ENCODE results near the gene SETBP1. TPM values are rescaled to one million over a fixed set of nuclear protein-coding genes. Genes with fewer than 3 reads are reported as not detected.
A peak's percentile ranks its signal among the peaks of the same experiment; 100 is the strongest.

The SETBP1 gene
- total RNA-seq, 1 donor from 2014 or later, result 131 TPM

DNA sequence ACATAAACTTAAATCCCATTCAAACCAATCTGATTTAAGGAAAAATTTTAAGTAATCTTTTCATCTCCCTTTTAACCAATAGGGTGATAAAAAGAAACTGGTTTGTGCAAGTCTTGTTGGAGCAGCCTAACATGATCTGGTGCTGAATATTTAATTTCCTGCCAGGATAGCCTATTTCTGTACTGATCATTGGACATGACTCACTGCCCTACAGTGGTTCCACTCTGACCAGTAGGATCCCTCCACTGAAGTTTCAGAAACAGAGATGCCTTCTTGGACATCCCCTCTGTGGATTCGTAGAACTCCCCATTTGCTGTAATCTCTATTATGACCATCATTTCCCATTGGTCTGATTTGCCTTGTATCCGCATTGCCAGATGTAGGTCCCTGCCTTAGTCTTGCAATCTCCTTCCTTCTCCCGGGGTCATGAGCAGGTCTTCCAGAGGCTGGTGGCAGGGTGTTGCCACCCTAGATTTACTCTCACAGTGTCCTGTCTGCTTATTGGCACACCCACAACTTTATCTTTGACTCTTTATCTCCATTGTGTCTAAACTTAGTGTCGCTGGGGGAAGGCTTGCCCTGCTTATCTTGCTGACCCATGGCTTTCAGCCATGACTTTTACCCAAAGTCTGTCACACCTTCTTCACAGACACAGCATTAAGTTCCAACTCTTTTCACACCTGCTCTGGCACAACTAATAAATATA is 12.3 kb upstream of the SETBP1 start:
- Mint-ChIP-seq H3K27ac (ENCODE audit: unreplicated experiment) (no peak overlapping the region), H3K36me3 (ENCODE audit: low read depth, unreplicated experiment) (no peaks in the 10 kb centered on the region), H3K9me3 (ENCODE audit: unreplicated experiment) (no peaks in the 10 kb centered on the region), H3K4me1 (ENCODE audit: unreplicated experiment) (peaks cover 15% of the 10 kb centered on the region), H3K4me3 (ENCODE audit: unreplicated experiment) (no peak overlapping the region), H3K27me3 (ENCODE audit: unreplicated experiment) (no peaks in the 10 kb centered on the region)
- TF ChIP-seq, protein P1, sequence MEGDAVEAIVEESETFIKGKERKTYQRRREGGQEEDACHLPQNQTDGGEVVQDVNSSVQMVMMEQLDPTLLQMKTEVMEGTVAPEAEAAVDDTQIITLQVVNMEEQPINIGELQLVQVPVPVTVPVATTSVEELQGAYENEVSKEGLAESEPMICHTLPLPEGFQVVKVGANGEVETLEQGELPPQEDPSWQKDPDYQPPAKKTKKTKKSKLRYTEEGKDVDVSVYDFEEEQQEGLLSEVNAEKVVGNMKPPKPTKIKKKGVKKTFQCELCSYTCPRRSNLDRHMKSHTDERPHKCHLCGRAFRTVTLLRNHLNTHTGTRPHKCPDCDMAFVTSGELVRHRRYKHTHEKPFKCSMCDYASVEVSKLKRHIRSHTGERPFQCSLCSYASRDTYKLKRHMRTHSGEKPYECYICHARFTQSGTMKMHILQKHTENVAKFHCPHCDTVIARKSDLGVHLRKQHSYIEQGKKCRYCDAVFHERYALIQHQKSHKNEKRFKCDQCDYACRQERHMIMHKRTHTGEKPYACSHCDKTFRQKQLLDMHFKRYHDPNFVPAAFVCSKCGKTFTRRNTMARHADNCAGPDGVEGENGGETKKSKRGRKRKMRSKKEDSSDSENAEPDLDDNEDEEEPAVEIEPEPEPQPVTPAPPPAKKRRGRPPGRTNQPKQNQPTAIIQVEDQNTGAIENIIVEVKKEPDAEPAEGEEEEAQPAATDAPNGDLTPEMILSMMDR (IDR thresholded peaks at IDR 0.05; ENCODE audit: unreplicated experiment), result no peak
- DNase-seq (ENCODE audit: low spot score), result no peak

DNA sequence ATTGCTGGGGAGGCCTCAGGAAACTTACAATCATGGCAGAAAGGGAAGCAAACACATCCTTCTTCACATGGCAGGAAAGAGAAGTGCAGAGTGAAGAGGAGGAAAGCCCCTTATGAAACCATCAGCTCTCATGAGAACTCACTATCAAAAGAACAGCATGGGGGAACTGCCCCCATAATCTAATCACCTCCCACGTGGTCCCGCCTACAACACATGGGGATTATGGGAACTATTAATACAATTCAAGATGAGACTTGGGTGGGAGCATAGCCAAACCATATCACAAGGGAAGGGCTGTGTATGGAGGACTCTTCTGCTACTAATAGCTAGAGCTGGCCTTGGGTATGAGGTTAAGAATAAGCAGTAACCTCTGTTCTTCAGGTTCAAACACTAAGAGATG is 8.8 kb upstream of the SETBP1 start:
- TF ChIP-seq, protein P1 (IDR thresholded peaks at IDR 0.05; ENCODE audit: unreplicated experiment), result no peak
- Mint-ChIP-seq H3K36me3 (ENCODE audit: low read depth, unreplicated experiment) (no peaks in the 10 kb centered on the region), H3K9me3 (ENCODE audit: unreplicated experiment) (no peaks in the 10 kb centered on the region), H3K27ac (ENCODE audit: unreplicated experiment) (peak overlapping the region; percentile 20), H3K4me3 (ENCODE audit: unreplicated experiment) (no peak overlapping the region), H3K27me3 (ENCODE audit: unreplicated experiment) (no peaks in the 10 kb centered on the region), H3K4me1 (ENCODE audit: unreplicated experiment) (peaks cover 9% of the 10 kb centered on the region)
- no peak for DNase-seq (ENCODE audit: low spot score)

- TF ChIP-seq, protein P1 (IDR thresholded peaks at IDR 0.05; ENCODE audit: unreplicated experiment), result no peak
- H3K4me3 Mint-ChIP-seq (ENCODE audit: unreplicated experiment), result peak overlapping the region; percentile 56
- no peaks in the 10 kb centered on the region for H3K9me3 Mint-ChIP-seq (ENCODE audit: unreplicated experiment)
- peaks cover 11% of the 10 kb centered on the region for H3K4me1 Mint-ChIP-seq (ENCODE audit: unreplicated experiment)
- H3K27ac Mint-ChIP-seq (ENCODE audit: unreplicated experiment), result no peak overlapping the region
- DNase-seq (ENCODE audit: low spot score), result no peak
- no peaks in the 10 kb centered on the region for H3K27me3 Mint-ChIP-seq (ENCODE audit: unreplicated experiment)
- no peaks in the 10 kb centered on the region for H3K36me3 Mint-ChIP-seq (ENCODE audit: low read depth, unreplicated experiment)
Observed at GRCh38 chr18:44672506-44672905, 8.2 kb upstream of the SETBP1 start.

GRCh38 chr18:44673256-44673880 is 7.3 kb upstream of the SETBP1 start:
- Mint-ChIP-seq H3K9me3 (ENCODE audit: unreplicated experiment) (no peaks in the 10 kb centered on the region), H3K27me3 (ENCODE audit: unreplicated experiment) (no peaks in the 10 kb centered on the region), H3K4me1 (ENCODE audit: unreplicated experiment) (peaks cover 18% of the 10 kb centered on the region), H3K4me3 (ENCODE audit: unreplicated experiment) (no peak overlapping the region), H3K36me3 (ENCODE audit: low read depth, unreplicated experiment) (no peaks in the 10 kb centered on the region), H3K27ac (ENCODE audit: unreplicated experiment) (no peak overlapping the region)
- no peak for DNase-seq (ENCODE audit: low spot score)
- TF ChIP-seq, protein P1 (IDR thresholded peaks at IDR 0.05; ENCODE audit: unreplicated experiment), result no peak

DNA sequence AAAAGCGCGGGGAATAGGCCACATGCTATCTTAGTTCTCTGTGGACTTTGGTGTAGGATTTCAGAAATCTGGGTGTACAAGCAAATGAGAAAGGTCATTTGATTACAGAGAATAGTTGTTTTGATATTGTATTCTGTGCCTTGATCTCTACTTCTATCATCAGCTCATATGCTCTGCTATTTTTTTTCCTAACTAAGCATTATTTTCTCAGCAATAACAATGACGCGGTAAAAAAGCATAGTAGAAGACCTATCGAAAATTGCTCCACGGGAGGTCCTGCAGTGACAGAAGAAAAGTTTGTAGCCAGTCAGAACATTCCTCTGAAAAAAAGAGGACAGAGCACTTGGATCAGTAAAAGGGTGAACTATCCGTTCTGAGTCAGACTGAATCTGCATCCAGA is 2.8 kb upstream of the SETBP1 start:
- Mint-ChIP-seq H3K36me3 (ENCODE audit: low read depth, unreplicated experiment) (no peaks in the 10 kb centered on the region), H3K4me3 (ENCODE audit: unreplicated experiment) (peak overlapping the region; percentile 81), H3K9me3 (ENCODE audit: unreplicated experiment) (no peaks in the 10 kb centered on the region), H3K27ac (ENCODE audit: unreplicated experiment) (peak overlapping the region; percentile 6), H3K4me1 (ENCODE audit: unreplicated experiment) (peaks cover 16% of the 10 kb centered on the region), H3K27me3 (ENCODE audit: unreplicated experiment) (no peaks in the 10 kb centered on the region)
- no peak for DNase-seq (ENCODE audit: low spot score)
- TF ChIP-seq, protein P1 (IDR thresholded peaks at IDR 0.05; ENCODE audit: unreplicated experiment), result no peak

All from endothelial cell (in vitro differentiated cells).